GM19099 (cell line): Measurements from ENCODE around the gene AJAP1.

Experiments
- POLR2A ChIP-seq: IDR thresholded peaks from 3 replicates; pipeline ENCODE4 v1.6.1; 2011; ENCODE audit warnings: low read depth; ENCODE audit not compliant: insufficient read length; ENCODE audit errors: extremely low read depth

AJAP1 gene

GRCh38 chr1:4773226-4773625 is 118.8 kb downstream of the AJAP1 start:
- TF ChIP-seq POLR2A = no peak

- TF ChIP-seq POLR2A = no peak
Observed at GRCh38 chr1:4775506-4775905, 121.1 kb downstream of the AJAP1 start.

DNA sequence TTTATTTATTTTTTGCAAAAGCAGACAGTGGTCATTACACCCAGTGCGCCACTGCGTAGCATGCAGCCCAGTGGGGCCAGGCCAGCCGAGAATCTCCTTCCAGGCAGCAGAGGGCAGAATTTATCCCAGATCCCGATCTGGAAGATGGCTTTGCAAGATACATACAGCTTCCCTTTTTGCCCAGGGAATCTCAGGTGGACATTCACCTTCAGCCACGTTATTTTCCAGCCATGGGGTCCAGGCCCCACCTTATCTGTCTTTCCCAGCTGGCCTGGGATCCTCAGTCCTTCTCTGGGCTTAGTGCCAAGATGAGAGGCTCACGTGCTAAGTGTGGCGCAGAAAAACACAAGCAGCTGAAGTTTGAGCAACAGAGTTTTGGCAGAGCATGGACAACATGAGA is 123.6 kb downstream of the AJAP1 start:
- TF ChIP-seq POLR2A = no peak

DNA sequence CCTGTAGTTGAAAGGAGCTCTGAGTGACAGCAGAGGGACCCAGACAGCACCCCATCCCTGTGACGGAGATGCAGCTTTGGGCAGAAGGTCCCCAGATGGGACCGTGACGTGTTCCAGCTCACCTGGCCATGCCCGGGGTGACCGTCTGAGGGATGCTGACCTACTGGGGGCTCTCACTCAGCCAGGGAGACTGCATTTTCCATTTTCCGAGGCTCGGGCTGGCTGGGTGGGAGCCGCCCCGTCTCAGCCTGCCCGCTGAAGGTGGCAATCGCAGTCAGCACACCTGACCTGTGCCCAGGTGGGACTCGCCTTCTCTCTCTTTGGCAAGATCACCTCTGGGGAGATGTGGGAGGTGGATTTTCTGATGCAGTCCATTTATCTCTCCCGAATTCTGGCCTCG is 127.2 kb downstream of the AJAP1 start:
- no peak for TF ChIP-seq POLR2A

- TF ChIP-seq POLR2A = no peak
Observed at GRCh38 chr1:4784761-4785160, 130.4 kb downstream of the AJAP1 start.

- TF ChIP-seq POLR2A = no peak
Observed at GRCh38 chr1:4786055-4786454, 131.6 kb downstream of the AJAP1 start.

DNA sequence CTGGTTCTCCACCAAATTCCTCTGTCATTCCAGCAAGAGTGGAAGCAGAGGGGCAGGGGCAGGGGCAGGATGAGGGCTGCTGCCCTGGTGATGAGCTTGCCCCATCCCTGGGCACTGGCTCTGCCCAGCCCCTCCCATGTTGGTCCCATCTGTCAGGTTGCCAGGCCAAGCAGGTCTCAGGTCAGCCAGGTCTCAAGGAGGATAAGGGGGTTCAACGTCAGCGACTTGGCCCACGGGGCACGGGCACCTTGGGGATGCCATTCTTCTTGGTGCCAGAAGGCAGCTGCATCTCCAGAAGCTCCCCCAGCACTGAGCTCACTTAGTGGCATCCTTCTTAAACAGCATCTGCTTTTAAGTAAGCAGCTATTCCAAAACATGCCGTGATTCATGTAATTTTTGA is 133.1 kb downstream of the AJAP1 start:
- TF ChIP-seq POLR2A = no peak

DNA sequence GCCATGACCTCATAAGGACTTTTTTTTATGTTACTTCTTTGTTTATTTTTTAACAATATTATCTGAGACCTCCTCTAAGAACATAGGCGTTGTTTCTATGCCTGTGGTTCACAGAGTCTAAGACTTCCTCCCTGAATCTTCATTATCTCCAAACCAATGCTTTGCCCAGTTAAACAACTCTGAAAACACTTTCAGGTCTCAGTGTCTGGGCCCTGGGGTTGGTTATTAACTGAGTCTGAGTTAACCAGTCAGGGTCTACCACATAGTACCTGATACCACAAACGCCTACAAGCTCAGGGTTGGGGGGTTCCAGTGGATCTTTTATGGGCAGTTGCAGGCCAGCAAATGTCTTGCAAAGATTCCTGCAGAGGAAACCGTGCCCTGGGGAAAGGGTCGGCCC is 138.2 kb downstream of the AJAP1 start:
- no peak for TF ChIP-seq POLR2A

DNA sequence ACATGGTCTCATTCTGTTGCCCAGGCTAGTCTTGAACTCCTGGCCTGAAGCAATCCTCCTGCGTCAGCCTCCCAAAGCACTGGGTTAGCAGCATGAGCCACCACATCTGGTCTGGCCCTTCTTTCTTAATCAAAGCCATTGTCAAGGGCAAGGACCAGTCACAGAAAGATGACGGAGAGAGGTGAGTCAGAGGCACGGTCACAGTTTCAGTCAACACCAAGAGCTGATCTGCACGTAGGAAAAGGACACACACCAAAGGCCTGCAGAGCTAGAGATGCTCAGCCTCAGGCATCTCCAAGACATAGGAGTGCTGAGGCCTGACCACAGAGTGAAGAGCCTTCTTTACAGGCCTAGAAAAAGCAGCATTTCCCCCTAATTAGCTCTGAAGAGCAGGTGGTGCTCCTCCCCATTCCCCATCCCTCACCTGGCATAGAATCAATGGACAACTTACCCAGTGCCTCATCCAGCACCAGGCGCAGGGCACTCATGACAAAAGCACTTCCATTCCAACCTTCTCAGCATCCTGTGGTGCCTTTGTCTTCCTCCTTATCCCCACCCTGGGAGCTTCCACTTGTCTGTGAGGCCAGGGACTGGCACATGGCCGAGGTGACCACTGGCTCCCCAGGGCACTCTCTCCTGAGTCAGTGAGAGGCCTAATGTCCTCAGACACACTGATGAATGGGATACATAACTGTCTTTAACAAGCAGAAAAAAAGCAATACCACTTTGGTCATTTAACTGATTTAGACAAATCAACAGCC is 139.8 kb downstream of the AJAP1 start:
- TF ChIP-seq POLR2A = no peak

GRCh38 chr1:4796161-4797015 is 142.0 kb downstream of the AJAP1 start:
- TF ChIP-seq POLR2A = no peak

- TF ChIP-seq POLR2A = no peak
Observed at GRCh38 chr1:4797016-4797410, 142.6 kb downstream of the AJAP1 start.

DNA sequence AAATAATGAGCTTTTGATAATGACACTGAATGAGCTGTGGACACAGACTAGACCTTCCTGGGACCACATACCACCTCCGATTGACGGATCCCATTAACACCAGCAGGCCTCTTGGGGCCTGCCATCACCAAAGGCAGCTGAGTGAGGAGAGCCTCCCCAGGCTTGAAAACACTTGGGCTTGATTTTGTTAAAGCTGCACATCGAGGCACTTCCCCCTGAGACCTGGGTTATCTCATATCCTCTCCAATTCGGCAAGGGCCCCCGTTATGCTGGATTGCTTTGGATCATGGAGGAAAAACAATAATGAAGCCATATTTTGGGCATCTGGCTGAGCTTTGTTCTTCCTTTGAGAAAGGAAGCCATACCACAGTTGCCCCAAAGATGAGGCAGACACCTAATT is 143.0 kb downstream of the AJAP1 start:
- no peak for TF ChIP-seq POLR2A

DNA sequence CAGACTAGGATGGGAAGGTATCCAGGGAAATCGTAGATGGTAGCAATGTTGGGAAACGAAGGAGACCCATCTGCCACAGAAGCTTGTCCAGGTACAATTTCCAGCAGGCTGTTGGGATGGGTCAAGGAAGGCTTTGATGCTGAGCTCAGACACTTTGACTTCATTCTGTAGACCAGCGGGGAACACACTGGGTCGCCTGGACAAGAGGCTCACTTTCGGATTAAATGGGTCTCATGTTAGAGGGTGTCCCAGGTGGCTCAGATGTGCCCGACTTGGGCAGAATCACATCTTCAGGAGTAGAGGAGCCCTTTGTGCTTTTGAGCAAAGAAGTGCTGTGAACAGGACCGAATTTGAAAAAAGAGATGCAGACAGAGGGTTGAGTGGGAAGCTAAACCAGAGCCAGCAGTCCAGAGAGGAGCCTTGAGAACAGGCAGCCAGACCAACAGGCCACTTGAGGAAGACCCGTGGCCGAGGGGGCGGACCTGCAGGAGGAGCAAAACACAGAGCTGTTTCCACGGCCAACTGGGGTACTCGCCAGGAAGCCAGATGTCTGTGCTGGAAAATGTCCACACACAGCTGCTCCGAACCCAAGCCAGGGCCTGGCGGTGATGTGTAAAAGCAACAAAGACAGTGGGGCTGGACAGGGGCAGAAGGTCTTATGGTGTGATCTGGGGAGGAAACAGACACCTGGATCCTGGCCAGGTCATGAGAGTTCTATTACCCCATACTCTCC is 146.9 kb downstream of the AJAP1 start:
- no peak for TF ChIP-seq POLR2A

DNA sequence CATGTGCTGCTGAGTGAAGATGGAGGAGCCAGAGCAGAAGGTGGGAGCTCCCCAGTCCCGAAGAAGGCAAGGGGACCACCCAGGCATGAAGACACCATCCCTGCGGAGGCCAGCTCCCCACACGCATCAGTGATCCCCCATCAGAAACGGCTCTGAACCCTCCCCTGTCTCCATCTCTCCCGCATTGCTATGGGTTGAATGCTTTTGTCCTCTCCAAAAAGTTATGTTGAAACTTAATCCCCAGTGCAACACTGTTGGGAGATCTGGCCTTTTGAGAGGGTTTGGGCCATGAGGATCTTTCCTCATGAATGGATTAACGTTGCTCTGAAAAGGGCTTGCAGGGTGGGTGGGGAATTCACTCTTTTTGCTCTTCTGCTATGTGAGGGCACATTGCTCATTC is 147.6 kb downstream of the AJAP1 start:
- no peak for TF ChIP-seq POLR2A

DNA sequence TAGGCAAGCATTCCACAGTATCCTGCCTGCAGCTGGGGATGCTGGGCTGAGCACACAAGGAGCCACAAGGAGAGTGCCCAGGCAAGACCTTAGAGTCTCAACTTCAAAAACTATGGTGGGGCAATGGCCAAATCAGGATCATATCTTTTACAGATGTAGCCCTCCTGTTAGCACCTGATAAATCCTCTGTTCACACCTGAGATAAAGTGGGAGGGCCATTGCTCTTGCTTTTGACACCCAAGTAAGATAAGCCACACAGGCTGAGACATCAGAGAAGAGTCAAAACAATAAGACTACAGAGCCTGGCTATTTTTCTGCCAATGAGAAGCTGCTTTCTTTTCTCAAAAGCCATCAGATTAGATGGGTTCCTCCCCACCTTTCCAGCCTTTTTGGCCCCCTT is 148.9 kb downstream of the AJAP1 start:
- no peak for TF ChIP-seq POLR2A

GRCh38 chr1:4805987-4806386 is 151.6 kb downstream of the AJAP1 start:
- TF ChIP-seq POLR2A = no peak

DNA sequence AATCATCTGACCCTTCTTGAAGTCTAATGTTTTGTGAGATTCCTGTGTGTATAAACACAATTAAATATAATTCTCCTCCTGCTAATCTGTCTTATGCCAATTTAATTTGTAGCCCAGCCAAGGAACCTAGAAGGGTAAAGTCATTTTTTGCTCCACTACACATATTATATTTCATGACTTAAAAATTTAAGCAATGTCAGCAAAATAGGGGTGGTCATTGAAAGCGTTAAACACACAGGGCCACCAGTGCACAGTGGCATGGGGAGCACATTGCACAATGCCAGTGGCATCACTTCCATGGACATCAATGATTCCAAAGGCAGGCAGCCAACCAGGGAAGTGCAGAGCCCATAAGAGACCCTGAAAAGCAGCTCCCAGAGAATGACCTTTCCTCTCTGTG is 166.1 kb downstream of the AJAP1 start:
- TF ChIP-seq POLR2A = no peak
